Astrocyte (in vitro differentiated cells and primary cell): ENCODE data around the gene HPF1. TPM values are rescaled to one million over a fixed set of nuclear protein-coding genes. Genes with fewer than 3 reads are reported as not detected.

Source experiments
- DNase-seq: peaks from one replicate; pipeline ENCODE4 v3.0.0-alpha.2; 2010; ENCODE audit warnings: low read depth
- FAIRE-seq: peaks from 2 replicates; lab custom pipeline; 2011; peaks lifted over from hg19 to GRCh38; lab: Jason Lieb, UNC
- H2AFZ ChIP-seq: 2 replicates; pipeline ENCODE4 v1.6.0; 2012; ENCODE audit warnings: low read depth, low read length, inconsistent platforms
- H3K27ac ChIP-seq: 2 replicates; pipeline ENCODE4 v1.5.1; 2011; ENCODE audit warnings: low read depth, low read length, inconsistent platforms
- H3K27me3 ChIP-seq: 2 replicates; pipeline ENCODE4 v1.6.0; 2011; ENCODE audit warnings: low read length, inconsistent platforms; ENCODE audit not compliant: insufficient read depth
- H3K36me3 ChIP-seq: 2 replicates; pipeline ENCODE4 v1.5.1; 2011; ENCODE audit warnings: low read length, inconsistent platforms; ENCODE audit not compliant: insufficient read depth
- H3K4me1 ChIP-seq: 2 replicates; pipeline ENCODE4 v1.5.1; 2011; ENCODE audit warnings: low read length, inconsistent platforms; ENCODE audit not compliant: insufficient read depth
- H3K4me2 ChIP-seq: 2 replicates; pipeline ENCODE4 v1.6.0; 2012; ENCODE audit warnings: low read length, inconsistent platforms
- H3K4me3 ChIP-seq: 2 replicates; pipeline ENCODE4 v1.5.1; 2011; ENCODE audit warnings: low read depth, mild to moderate bottlenecking, low read length, inconsistent platforms; ENCODE audit not compliant: insufficient read depth
- H3K79me2 ChIP-seq: 2 replicates; pipeline ENCODE4 v1.6.0; 2012; ENCODE audit warnings: mild to moderate bottlenecking, low read length, inconsistent platforms; ENCODE audit not compliant: insufficient read depth
- H3K9ac ChIP-seq: 2 replicates; pipeline ENCODE4 v1.6.0; 2012; ENCODE audit warnings: mild to moderate bottlenecking, low read length, inconsistent platforms
- H3K9me3 ChIP-seq: 2 replicates; pipeline ENCODE4 v1.5.1; 2012; ENCODE audit warnings: low read depth, mild to moderate bottlenecking, low read length, inconsistent platforms; ENCODE audit not compliant: insufficient read depth
- H4K20me1 ChIP-seq: 2 replicates; pipeline ENCODE4 v1.6.0; 2012; ENCODE audit warnings: low read length, inconsistent platforms; ENCODE audit not compliant: insufficient read depth
- H3K27ac Mint-ChIP-seq: one replicate; pipeline ENCODE4 v1.8.0; 2021; ENCODE audit warnings: mild to moderate bottlenecking, mixed read lengths; ENCODE audit not compliant: unreplicated experiment
- H3K27me3 Mint-ChIP-seq: one replicate; pipeline ENCODE4 v1.8.0; 2021; ENCODE audit warnings: low read depth, mixed read lengths; ENCODE audit not compliant: unreplicated experiment
- H3K36me3 Mint-ChIP-seq: one replicate; pipeline ENCODE4 v1.8.0; 2021; ENCODE audit warnings: low read depth, mixed read lengths; ENCODE audit not compliant: unreplicated experiment
- H3K4me1 Mint-ChIP-seq: one replicate; pipeline ENCODE4 v1.8.0; 2021; ENCODE audit warnings: low read depth, mixed read lengths; ENCODE audit not compliant: unreplicated experiment
- H3K4me3 Mint-ChIP-seq: one replicate; pipeline ENCODE4 v1.8.0; 2021; ENCODE audit warnings: mild to moderate bottlenecking, moderate library complexity, mixed read lengths; ENCODE audit not compliant: unreplicated experiment
- H3K9me3 Mint-ChIP-seq: one replicate; pipeline ENCODE4 v1.8.0; 2021; ENCODE audit warnings: mild to moderate bottlenecking, mixed read lengths; ENCODE audit not compliant: unreplicated experiment
- EZH2 ChIP-seq: IDR thresholded peaks from 2 replicates; pipeline ENCODE4 v1.6.1; 2012; ENCODE audit warnings: mild to moderate bottlenecking, low read length, inconsistent platforms; ENCODE audit not compliant: insufficient read depth
- total RNA-seq: library from RNA; stranded (reverse); gene quantifications from 2 replicates; pipeline ENCODE4 v1.2.1, GENCODE V29; 2021
- TF ChIP-seq, protein P1 (sequence below): IDR thresholded peaks from 2 replicates; pipeline ENCODE4 v1.5.1; 2011; ENCODE audit warnings: low read depth, mild to moderate bottlenecking, inconsistent platforms, low read length, moderate library complexity; ENCODE audit not compliant: insufficient read depth

Gene HPF1
- total RNA-seq, 1 donor from 2014 or later, result 19.7 TPM

DNA sequence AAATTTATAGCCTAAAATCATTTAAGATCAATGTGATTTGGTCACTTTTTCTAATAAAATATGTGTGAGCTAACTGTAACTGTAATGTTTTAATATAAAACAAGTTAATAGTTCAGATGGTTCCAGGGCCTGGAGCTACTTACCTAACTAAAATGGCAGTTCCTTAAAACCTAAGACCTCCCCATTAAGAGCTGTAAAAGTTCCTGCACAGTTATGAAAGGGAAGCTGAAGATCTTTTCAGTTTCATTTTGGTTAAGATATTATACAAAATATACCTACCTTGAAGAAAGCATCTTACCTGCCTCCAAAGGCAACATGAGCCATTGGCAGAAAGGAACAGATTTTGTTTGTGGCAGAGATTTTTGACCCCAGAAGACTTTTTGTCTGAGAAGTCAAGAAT, 30.1 kb downstream of the HPF1 start:
- Histone ChIP-seq H3K4me3 (no peak overlapping the region), H3K9ac (no peak overlapping the region), H3K27me3 (no peaks in the 10 kb centered on the region), H3K9me3 (no peaks in the 10 kb centered on the region), H3K4me2 (no peak overlapping the region), H3K4me1 (peaks cover 10% of the 10 kb centered on the region), H3K79me2 (no peaks in the 10 kb centered on the region), H4K20me1 (no peaks in the 10 kb centered on the region), H3K27ac (no peak overlapping the region), H2AFZ (no peak overlapping the region), H3K36me3 (peaks cover 7% of the 10 kb centered on the region)
- no peaks in the 10 kb centered on the region for H3K27me3 Mint-ChIP-seq
- no peaks in the 10 kb centered on the region for H3K36me3 Mint-ChIP-seq
- DNase-seq, result no peak
- TF ChIP-seq, protein P1, sequence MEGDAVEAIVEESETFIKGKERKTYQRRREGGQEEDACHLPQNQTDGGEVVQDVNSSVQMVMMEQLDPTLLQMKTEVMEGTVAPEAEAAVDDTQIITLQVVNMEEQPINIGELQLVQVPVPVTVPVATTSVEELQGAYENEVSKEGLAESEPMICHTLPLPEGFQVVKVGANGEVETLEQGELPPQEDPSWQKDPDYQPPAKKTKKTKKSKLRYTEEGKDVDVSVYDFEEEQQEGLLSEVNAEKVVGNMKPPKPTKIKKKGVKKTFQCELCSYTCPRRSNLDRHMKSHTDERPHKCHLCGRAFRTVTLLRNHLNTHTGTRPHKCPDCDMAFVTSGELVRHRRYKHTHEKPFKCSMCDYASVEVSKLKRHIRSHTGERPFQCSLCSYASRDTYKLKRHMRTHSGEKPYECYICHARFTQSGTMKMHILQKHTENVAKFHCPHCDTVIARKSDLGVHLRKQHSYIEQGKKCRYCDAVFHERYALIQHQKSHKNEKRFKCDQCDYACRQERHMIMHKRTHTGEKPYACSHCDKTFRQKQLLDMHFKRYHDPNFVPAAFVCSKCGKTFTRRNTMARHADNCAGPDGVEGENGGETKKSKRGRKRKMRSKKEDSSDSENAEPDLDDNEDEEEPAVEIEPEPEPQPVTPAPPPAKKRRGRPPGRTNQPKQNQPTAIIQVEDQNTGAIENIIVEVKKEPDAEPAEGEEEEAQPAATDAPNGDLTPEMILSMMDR, result no peak
- TF ChIP-seq EZH2, result no peak
- H3K9me3 Mint-ChIP-seq, result no peaks in the 10 kb centered on the region
- no peak overlapping the region for H3K4me3 Mint-ChIP-seq
- H3K4me1 Mint-ChIP-seq, result no peaks in the 10 kb centered on the region
- FAIRE-seq, result no peak
- H3K27ac Mint-ChIP-seq, result no peak overlapping the region

DNA sequence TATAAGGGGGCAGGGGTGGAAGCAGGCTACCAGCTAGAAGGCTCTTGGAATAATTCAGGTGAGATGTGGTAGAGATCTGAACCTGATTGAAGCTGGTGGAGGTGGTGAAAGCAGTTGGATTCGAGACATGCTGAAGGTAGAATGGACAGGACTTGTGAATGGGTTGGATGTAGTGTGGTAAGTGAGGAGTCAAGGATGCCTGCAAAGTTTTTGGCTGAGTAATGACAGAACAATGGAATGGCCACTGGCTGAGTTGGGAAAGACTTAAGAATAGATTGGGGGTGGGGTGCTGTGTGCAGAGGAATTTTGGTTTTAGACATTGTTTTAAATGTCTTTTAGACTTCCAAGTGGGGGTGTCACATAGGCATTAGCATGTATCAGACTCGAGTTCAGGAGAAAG, 33.5 kb downstream of the HPF1 start:
- no peak overlapping the region for H3K27ac ChIP-seq
- H3K4me3 Mint-ChIP-seq, result no peak overlapping the region
- H3K27me3 Mint-ChIP-seq, result no peaks in the 10 kb centered on the region
- H3K4me3 ChIP-seq, result no peak overlapping the region
- H3K4me1 ChIP-seq, result peaks cover 10% of the 10 kb centered on the region
- H3K27me3 ChIP-seq, result no peaks in the 10 kb centered on the region
- peak overlapping the region; percentile 44 for H3K9ac ChIP-seq
- H3K36me3 ChIP-seq, result peaks cover 4% of the 10 kb centered on the region
- H3K4me2 ChIP-seq, result peak overlapping the region; percentile 64
- no peaks in the 10 kb centered on the region for H3K9me3 ChIP-seq
- H2AFZ ChIP-seq, result no peak overlapping the region
- no peaks in the 10 kb centered on the region for H4K20me1 ChIP-seq
- no peaks in the 10 kb centered on the region for H3K36me3 Mint-ChIP-seq
- no peak overlapping the region for H3K27ac Mint-ChIP-seq
- no peaks in the 10 kb centered on the region for H3K79me2 ChIP-seq
- peak; percentile 77 for DNase-seq
- peak; percentile 37 for FAIRE-seq
- no peaks in the 10 kb centered on the region for H3K4me1 Mint-ChIP-seq
- no peaks in the 10 kb centered on the region for H3K9me3 Mint-ChIP-seq
- TF ChIP-seq, protein P1, result no peak
- TF ChIP-seq EZH2, result no peak

DNA sequence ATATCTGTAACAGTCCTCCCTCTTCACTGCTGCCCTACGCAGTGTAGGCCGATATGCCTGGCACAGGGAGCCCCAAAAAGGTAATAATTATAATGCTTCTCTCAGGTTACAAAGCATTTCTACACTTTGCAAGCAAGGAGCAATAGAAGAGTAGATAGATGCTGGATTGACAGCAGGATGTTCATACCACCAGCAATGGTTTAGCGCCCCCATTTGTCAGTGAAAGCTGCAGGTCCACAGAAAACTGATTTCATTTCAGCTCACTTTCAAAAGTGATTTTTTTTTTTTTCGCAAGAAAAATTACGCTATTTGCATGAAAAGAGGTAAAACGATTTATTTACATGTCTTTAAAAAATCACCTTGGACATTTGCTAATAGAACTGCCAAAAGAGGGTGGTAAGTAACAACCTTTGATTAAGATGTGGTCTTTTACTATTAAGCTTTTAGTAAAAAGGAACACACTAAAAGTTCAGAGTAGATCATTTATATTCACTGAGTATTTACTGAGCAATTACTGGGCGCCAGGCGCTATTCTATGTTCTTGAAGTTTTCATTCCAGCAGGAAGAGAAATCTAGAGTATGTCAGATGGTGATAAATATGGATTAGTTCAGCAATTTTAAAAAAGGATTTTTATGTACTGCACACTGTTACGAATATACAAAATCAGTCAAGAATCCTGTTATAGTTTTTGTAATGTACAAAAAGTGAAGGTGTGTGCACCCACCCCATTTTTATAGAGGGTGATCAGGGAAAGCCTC, 34.4 kb downstream of the HPF1 start:
- FAIRE-seq (no peak), DNase-seq (no peak)
- no peaks in the 10 kb centered on the region for H4K20me1 ChIP-seq
- H3K36me3 ChIP-seq, result no peaks in the 10 kb centered on the region
- TF ChIP-seq, protein P1, result peak; percentile 13
- no peak for TF ChIP-seq EZH2
- peaks cover 10% of the 10 kb centered on the region for H3K4me1 ChIP-seq
- no peak overlapping the region for H3K27ac ChIP-seq
- Mint-ChIP-seq H3K27ac (no peak overlapping the region), H3K36me3 (no peaks in the 10 kb centered on the region), H3K4me1 (no peaks in the 10 kb centered on the region), H3K9me3 (no peaks in the 10 kb centered on the region), H3K27me3 (no peaks in the 10 kb centered on the region), H3K4me3 (no peak overlapping the region)
- H3K4me2 ChIP-seq, result no peak overlapping the region
- H3K79me2 ChIP-seq, result no peaks in the 10 kb centered on the region
- H3K4me3 ChIP-seq, result no peak overlapping the region
- H2AFZ ChIP-seq, result no peak overlapping the region
- H3K9ac ChIP-seq, result peak overlapping the region; percentile 44
- H3K27me3 ChIP-seq, result no peaks in the 10 kb centered on the region
- no peaks in the 10 kb centered on the region for H3K9me3 ChIP-seq
